HepG2 (cell line): Measurements from ENCODE around the gene NOL8. TPM values are rescaled to one million over a fixed set of nuclear protein-coding genes. Genes with fewer than 3 reads are reported as not detected.
A peak's percentile ranks its signal among the peaks of the same experiment; 100 is the strongest.

ENCODE experiments used
- CAMTA2 ChIP-seq: sonication (generic); formaldehyde crosslinking; IDR thresholded peaks from 2 replicates; pipeline ENCODE4 v1.4.0; 2020; ENCODE audit warnings: mild to moderate bottlenecking, missing genetic modification reagents, borderline replicate concordance
- NFE2L2 ChIP-seq: fragments of 150-350 bp; IDR thresholded peaks from 2 replicates; pipeline ENCODE4 v1.6.1; 2014; ENCODE audit warnings: low read length
- NFYC ChIP-seq: IDR thresholded peaks from 2 replicates; pipeline ENCODE4 v1.6.1; 2016; ENCODE audit warnings: missing genetic modification reagents, missing compliant biosample characterization
- NR2F6 ChIP-seq, 2 experiments: IDR thresholded peaks; 2 replicates each; pipeline ENCODE4 v1.6.1; 2016; ENCODE audit warnings: antibody characterized with exemption in 1 of 2, mild to moderate bottlenecking in 1 of 2
- PITX1 ChIP-seq: sonication (generic); formaldehyde crosslinking; IDR thresholded peaks from 2 replicates; pipeline ENCODE4 v1.5.1; 2020; ENCODE audit warnings: mild to moderate bottlenecking, missing genetic modification reagents
- RARG ChIP-seq: sonication (generic); formaldehyde crosslinking; IDR thresholded peaks from 2 replicates; pipeline ENCODE4 v1.4.0; 2020; ENCODE audit warnings: low read depth, mild to moderate bottlenecking, missing genetic modification reagents
- REST ChIP-seq, 2 experiments: IDR thresholded peaks; 2 replicates each; pipeline ENCODE4 v1.6.1; 2011 to 2012; ENCODE audit warnings: low read length in 2 of 2, borderline replicate concordance in 1 of 2, low read depth in 1 of 2, mild to moderate bottlenecking in 1 of 2, moderate library complexity in 1 of 2
- TBX2 ChIP-seq: sonication (generic); formaldehyde crosslinking; IDR thresholded peaks from 2 replicates; pipeline ENCODE4 v1.5.0; 2020; ENCODE audit warnings: missing genetic modification reagents, mild to moderate bottlenecking, borderline replicate concordance
- ZNF18 ChIP-seq: sonication (generic); formaldehyde crosslinking; IDR thresholded peaks from 2 replicates; pipeline ENCODE4 v1.8.0; 2022; ENCODE audit warnings: mild to moderate bottlenecking, missing genetic modification reagents; ENCODE audit not compliant: insufficient replicate concordance
- ZNF282 ChIP-seq: fragments of 450-650 bp; IDR thresholded peaks from 2 replicates; pipeline ENCODE4 v1.6.1; 2018; ENCODE audit not compliant: partially characterized antibody
- ZNF354B ChIP-seq: sonication (generic); formaldehyde crosslinking; IDR thresholded peaks from 2 replicates; pipeline ENCODE4 v1.8.0; 2022; ENCODE audit warnings: mild to moderate bottlenecking, missing genetic modification reagents
- ZNF720 ChIP-seq: sonication (generic); formaldehyde crosslinking; IDR thresholded peaks from 2 replicates; pipeline ENCODE4 v1.4.0; 2020; ENCODE audit warnings: missing genetic modification reagents
- polyA plus RNA-seq, 8 experiments: library from polyadenylated mRNA; depleted of rRNA in 3 of 8; stranded (reverse) in 7 of 8; unstranded in 1 of 8; fragments of >200 nt; fragmentation: Illumina TruSeq in 4 of 8; extraction: Trizol in 4 of 8; gene quantifications; 2 replicates each; pipeline versions ENCODE4 v1.2.1 to v1.2.3, GENCODE V29; 2011 to 2016; ENCODE audit warnings: low read depth in 4 of 8, missing spikeins in 1 of 8, mixed read lengths in 1 of 8; ENCODE audit not compliant: insufficient read depth in 1 of 8
- total RNA-seq, 5 experiments: library from RNA; depleted of rRNA; stranded (reverse); fragments of >200 nt; fragmentation: Illumina TruSeq; extraction: Trizol; gene quantifications; 2 replicates each; pipeline ENCODE4 v1.2.3, GENCODE V29; 2016; ENCODE audit warnings: low read depth in 1 of 5
- TF ChIP-seq, protein P1 (sequence below): fragments of 450-650 bp; IDR thresholded peaks from 2 replicates; pipeline ENCODE4 v1.6.1; 2017; ENCODE audit warnings: mild to moderate bottlenecking
- TF ChIP-seq, protein P2 (sequence below), 2 experiments: sonication (generic) in 1 of 2; formaldehyde crosslinking in 1 of 2; IDR thresholded peaks; 2 replicates each; pipeline versions ENCODE4 v1.5.1 to v1.6.1; 2011 to 2020; ENCODE audit warnings: borderline replicate concordance in 1 of 2, low read depth in 1 of 2, low read length in 1 of 2, mild to moderate bottlenecking in 1 of 2, missing genetic modification reagents in 1 of 2, moderate library complexity in 1 of 2
- TF ChIP-seq, protein P3 (sequence below): sonication (generic); formaldehyde crosslinking; IDR thresholded peaks from 2 replicates; pipeline ENCODE4 v1.4.0; 2020; ENCODE audit warnings: missing genetic modification reagents

NOL8 gene
- total and polyA plus RNA-seq, 2 of the 13 experiments (the other 11 are each of a cell fraction or from before 2014, with no cell fraction given): 12.8 to 36.3 TPM

DNA sequence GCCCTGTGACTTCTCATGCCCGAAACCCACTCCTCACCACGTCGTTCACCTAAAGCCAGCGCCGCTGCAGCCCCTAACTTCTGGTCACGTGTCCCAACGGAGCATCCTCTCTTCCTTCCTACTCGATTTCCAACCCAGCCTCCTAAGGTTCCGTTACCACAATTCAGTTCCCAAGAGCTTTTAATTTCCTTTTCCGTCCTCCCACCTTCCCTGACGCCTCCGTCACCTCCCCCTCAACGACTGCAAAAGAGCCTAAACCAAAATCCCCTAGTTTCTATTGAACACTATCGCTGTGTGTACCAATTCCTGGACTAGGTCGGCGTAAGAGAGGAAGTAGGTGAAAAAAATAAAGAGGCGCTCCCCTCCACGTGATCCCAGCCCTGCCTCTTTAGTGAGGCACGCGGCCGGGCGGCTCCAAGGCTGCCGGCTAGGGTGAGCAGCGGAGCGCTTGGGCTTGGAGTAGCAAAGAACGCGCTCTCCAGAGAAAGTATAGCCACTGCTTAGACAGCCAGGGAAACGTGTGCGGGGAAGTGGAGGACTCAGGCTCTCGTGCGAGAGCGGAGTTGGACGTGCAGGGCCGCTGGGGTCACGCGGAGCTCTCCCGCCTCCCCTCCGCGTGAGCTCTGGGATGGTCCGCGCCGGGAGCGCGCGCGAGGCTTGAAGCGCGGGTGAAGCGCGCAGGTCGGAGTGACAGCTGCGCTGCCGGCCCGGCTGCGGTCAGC, at the start of gene NOL8, which contains the start of gene CENPP (continued):
- TF ChIP-seq REST (IDR thresholded peaks at IDR 0.05; ENCODE audit: borderline replicate concordance in 1 of 2, low read depth in 1 of 2, low read length in 2 of 2): peak in 1 of 2 experiments; percentile 16; a peak in 1 of 4 replicates
- no peak for TF ChIP-seq ZNF720 (CRISPR knock-in tag)
- TF ChIP-seq, protein P1, sequence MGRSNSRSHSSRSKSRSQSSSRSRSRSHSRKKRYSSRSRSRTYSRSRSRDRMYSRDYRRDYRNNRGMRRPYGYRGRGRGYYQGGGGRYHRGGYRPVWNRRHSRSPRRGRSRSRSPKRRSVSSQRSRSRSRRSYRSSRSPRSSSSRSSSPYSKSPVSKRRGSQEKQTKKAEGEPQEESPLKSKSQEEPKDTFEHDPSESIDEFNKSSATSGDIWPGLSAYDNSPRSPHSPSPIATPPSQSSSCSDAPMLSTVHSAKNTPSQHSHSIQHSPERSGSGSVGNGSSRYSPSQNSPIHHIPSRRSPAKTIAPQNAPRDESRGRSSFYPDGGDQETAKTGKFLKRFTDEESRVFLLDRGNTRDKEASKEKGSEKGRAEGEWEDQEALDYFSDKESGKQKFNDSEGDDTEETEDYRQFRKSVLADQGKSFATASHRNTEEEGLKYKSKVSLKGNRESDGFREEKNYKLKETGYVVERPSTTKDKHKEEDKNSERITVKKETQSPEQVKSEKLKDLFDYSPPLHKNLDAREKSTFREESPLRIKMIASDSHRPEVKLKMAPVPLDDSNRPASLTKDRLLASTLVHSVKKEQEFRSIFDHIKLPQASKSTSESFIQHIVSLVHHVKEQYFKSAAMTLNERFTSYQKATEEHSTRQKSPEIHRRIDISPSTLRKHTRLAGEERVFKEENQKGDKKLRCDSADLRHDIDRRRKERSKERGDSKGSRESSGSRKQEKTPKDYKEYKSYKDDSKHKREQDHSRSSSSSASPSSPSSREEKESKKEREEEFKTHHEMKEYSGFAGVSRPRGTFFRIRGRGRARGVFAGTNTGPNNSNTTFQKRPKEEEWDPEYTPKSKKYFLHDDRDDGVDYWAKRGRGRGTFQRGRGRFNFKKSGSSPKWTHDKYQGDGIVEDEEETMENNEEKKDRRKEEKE: no peak
- TF ChIP-seq NFE2L2: no peak
- TF ChIP-seq ZNF282: no peak
- TF ChIP-seq TBX2: peak; percentile 42
- TF ChIP-seq CAMTA2 (CRISPR knock-in tag): peak; percentile 67; the same call in 1 of the 2 replicates
- peak; percentile 89 for TF ChIP-seq ZNF18
- TF ChIP-seq, protein P2, sequence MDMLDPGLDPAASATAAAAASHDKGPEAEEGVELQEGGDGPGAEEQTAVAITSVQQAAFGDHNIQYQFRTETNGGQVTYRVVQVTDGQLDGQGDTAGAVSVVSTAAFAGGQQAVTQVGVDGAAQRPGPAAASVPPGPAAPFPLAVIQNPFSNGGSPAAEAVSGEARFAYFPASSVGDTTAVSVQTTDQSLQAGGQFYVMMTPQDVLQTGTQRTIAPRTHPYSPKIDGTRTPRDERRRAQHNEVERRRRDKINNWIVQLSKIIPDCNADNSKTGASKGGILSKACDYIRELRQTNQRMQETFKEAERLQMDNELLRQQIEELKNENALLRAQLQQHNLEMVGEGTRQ (IDR thresholded peaks at IDR 0.05; ENCODE audit: low read depth, low read length): peak; percentile 93
- TF ChIP-seq, protein P2 (CRISPR knock-in tag; IDR thresholded peaks at IDR 0.05; ENCODE audit: borderline replicate concordance): peak; percentile 99; the same call in 1 of the 2 replicates
- no peak; the same call in 1 of the 2 replicates for TF ChIP-seq ZNF354B
- no peak for TF ChIP-seq NFYC (CRISPR knock-in tag)
- TF ChIP-seq NR2F6 (IDR thresholded peaks at IDR 0.05): peak; percentile 59; the same call in 1 of the 2 replicates
- TF ChIP-seq NR2F6 (CRISPR knock-in tag; IDR thresholded peaks at IDR 0.05): peak; percentile 6; the same call in 1 of the 2 replicates
- no peak for TF ChIP-seq RARG
- TF ChIP-seq PITX1 (CRISPR knock-in tag): peak; percentile 47; the same call in 1 of the 2 replicates
- TF ChIP-seq, protein P3, sequence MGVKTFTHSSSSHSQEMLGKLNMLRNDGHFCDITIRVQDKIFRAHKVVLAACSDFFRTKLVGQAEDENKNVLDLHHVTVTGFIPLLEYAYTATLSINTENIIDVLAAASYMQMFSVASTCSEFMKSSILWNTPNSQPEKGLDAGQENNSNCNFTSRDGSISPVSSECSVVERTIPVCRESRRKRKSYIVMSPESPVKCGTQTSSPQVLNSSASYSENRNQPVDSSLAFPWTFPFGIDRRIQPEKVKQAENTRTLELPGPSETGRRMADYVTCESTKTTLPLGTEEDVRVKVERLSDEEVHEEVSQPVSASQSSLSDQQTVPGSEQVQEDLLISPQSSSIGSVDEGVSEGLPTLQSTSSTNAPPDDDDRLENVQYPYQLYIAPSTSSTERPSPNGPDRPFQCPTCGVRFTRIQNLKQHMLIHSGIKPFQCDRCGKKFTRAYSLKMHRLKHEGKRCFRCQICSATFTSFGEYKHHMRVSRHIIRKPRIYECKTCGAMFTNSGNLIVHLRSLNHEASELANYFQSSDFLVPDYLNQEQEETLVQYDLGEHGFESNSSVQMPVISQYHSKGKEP (CRISPR knock-in tag): no peak
